Measurements from ENCODE around the gene ANKRD13C. TPM values are rescaled to one million over a fixed set of nuclear protein-coding genes. Genes with fewer than 3 reads are reported as not detected.

The ANKRD13C gene
- polyA plus RNA-seq, 1 of the 3 experiments (the other 2 are of a cell fraction) = 5.2 TPM

GRCh38 chr1:70210820-70211219 is 143.7 kb downstream of the ANKRD13C start:
- H3K36me3 ChIP-seq (replicated peaks in 1 of 2; ENCODE audit: control insufficient read depth in 1 of 2, insufficient read depth in 2 of 2, low read length in 1 of 2) = peaks cover 0 to 33% of the 10 kb centered on the region in 2 experiments
- no peak for DNase-seq
- H3K79me2 ChIP-seq (ENCODE audit: insufficient read depth) = peaks cover 100% of the 10 kb centered on the region
- POLR2A ChIA-PET = no interaction called here
- H3K27me3 ChIP-seq (ENCODE audit: insufficient read depth) = no peaks in the 10 kb centered on the region
- peak overlapping the region in 1 of 2 experiments; percentile 20; a peak in 1 of 4 replicates for H3K27ac ChIP-seq (ENCODE audit: low read depth in 2 of 2, low read length in 1 of 2)
- no peak for TF ChIP-seq NRF1 (IDR thresholded peaks at IDR 0.05; ENCODE audit: low read depth, low read length)
- TF ChIP-seq CTCF (IDR thresholded peaks at IDR 0.05) = no peak
- TF ChIP-seq FOXM1 (IDR thresholded peaks at IDR 0.05; ENCODE audit: low read depth) = no peak
- no peak for TF ChIP-seq PBX3 (IDR thresholded peaks at IDR 0.05)
- no peak for TF ChIP-seq POLR2AphosphoS5 (IDR thresholded peaks at IDR 0.05; ENCODE audit: low read depth, low read length)
- TF ChIP-seq TAF1 (IDR thresholded peaks at IDR 0.05; ENCODE audit: borderline replicate concordance, low read depth, low read length) = no peak
- TF ChIP-seq GABPA (IDR thresholded peaks at IDR 0.05; ENCODE audit: low read depth) = no peak
- no peak for TF ChIP-seq SMC3 (IDR thresholded peaks at IDR 0.05; ENCODE audit: low read depth, low read length)
- TF ChIP-seq CHD2 (IDR thresholded peaks at IDR 0.05; ENCODE audit: low read length, partially characterized antibody) = no peak
- no peak for TF ChIP-seq RXRA (IDR thresholded peaks at IDR 0.05; ENCODE audit: borderline replicate concordance, low read depth)
- no peak for TF ChIP-seq REST (IDR thresholded peaks at IDR 0.05; ENCODE audit: low read depth, low read length)
- no peak for TF ChIP-seq EP300 (IDR thresholded peaks at IDR 0.05; ENCODE audit: borderline replicate concordance in 1 of 2, low read depth in 1 of 2, low read length in 1 of 2)
- no peak for TF ChIP-seq MEF2A (IDR thresholded peaks at IDR 0.05; ENCODE audit: borderline replicate concordance, low read depth)
- TF ChIP-seq USF1 (IDR thresholded peaks at IDR 0.05; ENCODE audit: borderline replicate concordance, low read depth) = no peak
- no peak for TF ChIP-seq FOSL2 (IDR thresholded peaks at IDR 0.05; ENCODE audit: borderline replicate concordance, low read depth)
- no peak for TF ChIP-seq USF2 (IDR thresholded peaks at IDR 0.05; ENCODE audit: borderline replicate concordance, low read depth, low read length)
- no peak for TF ChIP-seq SIN3A (IDR thresholded peaks at IDR 0.05; ENCODE audit: borderline replicate concordance, low read depth, low read length)
- no peak for TF ChIP-seq MXI1 (IDR thresholded peaks at IDR 0.05; ENCODE audit: low read depth, low read length)
- no peak for TF ChIP-seq YY1 (IDR thresholded peaks at IDR 0.05; ENCODE audit: low read depth)
- no peak for TF ChIP-seq MAX (IDR thresholded peaks at IDR 0.05; ENCODE audit: low read depth)
- CTCF ChIA-PET = interaction anchor here (1.0 to 1.2 kb wide), 2 partner anchors 21 to 870 kb away, joined by 3 read pairs; partner anchors contain the start of gene ZRANB2
- H3K4me2 ChIP-seq = peak overlapping the region; percentile 10; the same call in 1 of the 2 replicates
- 76% methylated on average over 1 of the region's 1 CpG for WGBS (ENCODE audit: low lambda C conversion rate)
- peaks cover 13% of the 10 kb centered on the region for H4K20me1 ChIP-seq (ENCODE audit: insufficient read depth)
- peaks cover 14% of the 10 kb centered on the region for H3F3A ChIP-seq (replicated peaks; ENCODE audit: insufficient read depth)
- no peak overlapping the region for H2AFZ ChIP-seq (ENCODE audit: low read depth)
- H3K9ac ChIP-seq = no peak overlapping the region
- H3K4me1 ChIP-seq (ENCODE audit: control insufficient read depth in 1 of 2, insufficient read depth in 2 of 2, low read depth in 1 of 2, low read length in 1 of 2) = peaks cover 0 to 5% of the 10 kb centered on the region in 2 experiments; a peak in 3 of 4 replicates
- H3K9me3 ChIP-seq = no peaks in the 10 kb centered on the region
- no peak overlapping the region for H3K4me3 ChIP-seq (ENCODE audit: low read depth in 2 of 2, low read length in 1 of 2)
- H3K9me2 ChIP-seq = no peaks in the 10 kb centered on the region
